Heart right ventricle (tissue), 16 donors: ENCODE results near the gene DRAXIN. TPM values are rescaled to one million over a fixed set of nuclear protein-coding genes. Genes with fewer than 3 reads are reported as not detected.

Source experiments
- ATAC-seq, 8 donors: fragments of 200-7000 bp; cut with Tn5 transposase; one replicate each; pipeline ENCODE4 v1.9.1; 2020; ENCODE audit warnings: mild to moderate bottlenecking in 8 of 8, moderate library complexity in 8 of 8, moderate number of reproducible peaks in 1 of 8
- DNase-seq, 2 donors: peaks; one replicate each; pipeline ENCODE4 v3.0.0-alpha.2; 2020
- H3K27ac ChIP-seq, 10 donors: fragments of 200-600 bp; sonication (generic) in 2 of 10; one replicate each; pipeline versions ENCODE4 v1.5.0 to v1.8.0; 2020 to 2022; ENCODE audit warnings: mild to moderate bottlenecking in 3 of 10
- H3K27me3 ChIP-seq, 7 donors: fragments of 200-600 bp; one replicate each; pipeline ENCODE4 v1.8.0; 2021 to 2022; ENCODE audit warnings: mild to moderate bottlenecking in 2 of 7
- H3K36me3 ChIP-seq, 9 donors: fragments of 200-600 bp; sonication (generic) in 1 of 9; one replicate each; pipeline versions ENCODE4 v1.5.0 to v1.8.0; 2020 to 2022; ENCODE audit warnings: mild to moderate bottlenecking in 2 of 9
- H3K4me1 ChIP-seq, 9 donors: fragments of 200-600 bp; sonication (generic) in 1 of 9; one replicate each; pipeline versions ENCODE4 v1.5.0 to v1.8.0; 2020 to 2022; ENCODE audit warnings: mild to moderate bottlenecking in 4 of 9
- H3K4me3 ChIP-seq, 10 donors: fragments of 200-600 bp; sonication (generic) in 2 of 10; one replicate each; pipeline versions ENCODE4 v1.5.0 to v1.8.0; 2020 to 2022; ENCODE audit warnings: mild to moderate bottlenecking in 7 of 10, moderate library complexity in 2 of 10
- H3K9me3 ChIP-seq, 11 donors: fragments of 200-600 bp in 10 of 11; sonication (generic) in 2 of 11; one replicate each; pipeline versions ENCODE4 v1.5.0 to v1.8.0; 2013 to 2022; ENCODE audit warnings: mild to moderate bottlenecking in 2 of 11, control low read depth in 1 of 11, moderate library complexity in 1 of 11
- CTCF ChIP-seq, 9 donors: fragments of 200-600 bp; sonication (generic) in 2 of 9; IDR thresholded peaks; one replicate each; pipeline versions ENCODE4 v1.5.0 to v1.8.0; 2021 to 2022; ENCODE audit warnings: antibody characterized with exemption in 9 of 9, mild to moderate bottlenecking in 5 of 9, moderate library complexity in 1 of 9
- WGBS, 2 donors: extraction: QIAGEN DNeasy Blood & Tissue Kit; methylation state at CpG; one replicate each; pipeline ENCODE4 v1.1.7; 2013; ENCODE audit warnings: inconsistent platforms in 1 of 2; 5-methylcytosine and 5-hydroxymethylcytosine counted together
- intact Hi-C, 10 donors: fragments of 100-400 bp; cut with DNase I; formaldehyde crosslinking; loops; one replicate each; pipeline versions ENCODE4 v1.11.1 to v1.14.2; 2022
- polyA plus RNA-seq, 2 donors: library from polyadenylated mRNA; stranded (reverse); fragments of 200-250 nt; gene quantifications; one replicate each; pipeline ENCODE4 v1.2.3, GENCODE V29; 2013
- total RNA-seq, 10 donors: library from RNA; stranded (reverse); fragmentation: NEBNext Ultra II Directional in 3 of 10; extraction: Animal tissue kit (Norgen Biotek cat#: 25700) in 3 of 10; gene quantifications; one replicate each; pipeline versions ENCODE4 v1.2.1 to v1.2.4, GENCODE V29; 2021 to 2023
- donor health status: Arrhythmogenic right ventricular cardiomyopathy.
- donor health status: ischemic (EF 13 %, LVEDD 7.1; RV severe dilation, severe dysfunction).
- donor health status: healthy with polysubstance abuse.
- donor health status: DM: no; HTN: yes; CAD: no.
- donor health status: DM: no; HTN: no; CAD: no.
- donor health status: ischemic (EF 25% LVEDD 6.9; RV normal size, moderate dysfunction).
- donor health status: ischemic (EF 25% LVEDD 5.7; RV mildly dilated, moderate dysfunction).
- donor health status: healthy.
- donor health status: DM: yes; HTN: yes; CAD: no.
- donor health status: Ischemic cardiomyopathy.
- donor health status: ischemic (EF 35%, LVEDD 5.7; RV mildly dilated, moderate dysfunction).
- donor health status: nonischemic (EF 11% LVEDD 7.7; RV severe dilation, severe dysfunction).
- donor health status: DM: yes; HTN: yes; CAD: no.
- donor health status: PGD.
- donor health status: ischemic (EF 29% LVEDD 5.4; RV normal size, mild dysfunction).
- donor health status: nonischemic (EF 23%, LVEDD 6.1; RV moderate dilation, normal function).

The DRAXIN gene
- total and polyA plus RNA-seq, 12 donors, result 0.01 to 0.18 (median 0.08) TPM; not detected in 2

- Histone ChIP-seq H3K36me3 (no peaks in the 10 kb centered on the region), H3K4me1 (peaks cover 4 to 46% (median 30%) of the 10 kb centered on the region in 9 donors), H3K4me3 (peak overlapping the region in 4 of 10 donors; percentile 10 to 35 (median 20)), H3K27ac (peak overlapping the region in 1 of 10 donors; percentile 21), H3K27me3 (peaks cover 3 to 51% (median 25%) of the 10 kb centered on the region in 7 donors), H3K9me3 (no peaks in the 10 kb centered on the region)
- WGBS, 2 donors, result 8 to 10% methylated on average over 47 of the region's 47 CpGs
- DNase-seq, result peak; percentile 51 to 84
- TF ChIP-seq CTCF (IDR thresholded peaks at IDR 0.05), result peak; percentile 31 to 84 (median 65)
- peak; percentile 48 to 77 (median 66) for ATAC-seq
- intact Hi-C loops, result loop anchor here in 5 of 10 donors (1.0 to 5.0 kb wide), 4 partner anchors 67 to 72 kb away; no protein-coding TSS in a partner anchor
Measured at GRCh38 chr1:11650331-11650991, 41.0 kb upstream of the DRAXIN start.

- peak overlapping the region in 1 of 10 donors; percentile 28 for H3K4me3 ChIP-seq
- intact Hi-C loops, result loop anchor here in 4 of 10 donors (2.0 to 5.0 kb wide), 3 partner anchors 66 to 71 kb away; no protein-coding TSS in a partner anchor
- 84 to 85% methylated on average over 4 of the region's 4 CpGs for WGBS, 2 donors
Measured at GRCh38 chr1:11651017-11651416, 40.5 kb upstream of the DRAXIN start.

GRCh38 chr1:11652203-11652780 is 39.2 kb upstream of the DRAXIN start:
- intact Hi-C loops, result loop anchor here in 4 of 10 donors (2.0 to 5.0 kb wide), 3 partner anchors 65 to 70 kb away; no protein-coding TSS in a partner anchor
- peaks cover 4 to 52% (median 35%) of the 10 kb centered on the region in 9 donors for H3K4me1 ChIP-seq

More at GRCh38 chr1:11651017-11651416, 40.5 kb upstream of the DRAXIN start:
- Histone ChIP-seq H3K27ac (no peak overlapping the region), H3K9me3 (no peaks in the 10 kb centered on the region), H3K36me3 (no peaks in the 10 kb centered on the region), H3K27me3 (peaks cover 3 to 51% (median 23%) of the 10 kb centered on the region in 7 donors), H3K4me1 (peaks cover 4 to 51% (median 35%) of the 10 kb centered on the region in 9 donors)
- DNase-seq (no peak), ATAC-seq (no peak)
- TF ChIP-seq CTCF (IDR thresholded peaks at IDR 0.05), result no peak

More at GRCh38 chr1:11652203-11652780, 39.2 kb upstream of the DRAXIN start:
- WGBS, 2 donors, result 86 to 89% methylated on average over 11 of the region's 11 CpGs
- H3K36me3 ChIP-seq, result peaks cover 0 to 8% (median 0%) of the 10 kb centered on the region in 9 donors
- ATAC-seq (no peak), DNase-seq (no peak)
- H3K9me3 ChIP-seq, result no peaks in the 10 kb centered on the region
- H3K27me3 ChIP-seq, result peaks cover 3 to 51% (median 23%) of the 10 kb centered on the region in 7 donors
- no peak for TF ChIP-seq CTCF (IDR thresholded peaks at IDR 0.05)
- no peak overlapping the region for H3K27ac ChIP-seq
- H3K4me3 ChIP-seq, result no peak overlapping the region
